Measurements from ENCODE around the gene THBS2.

- TF ChIP-seq CTCF (IDR thresholded peaks at IDR 0.05) (no peak), EZH2 (IDR thresholded peaks at IDR 0.05) (no peak)
Measured at GRCh38 chr6:169175360-169175887, 78.2 kb downstream of the THBS2 start.
